Astrocyte of the spinal cord (primary cell): Measurements from ENCODE around the gene ARHGEF9.
A peak's percentile ranks its signal among the peaks of the same experiment; 100 is the strongest.

Experiments used
- DNase-seq: peaks from one replicate; pipeline ENCODE4 v3.0.0; 2011; ENCODE audit warnings: low read depth, low spot score
- H3K4me3 ChIP-seq: 2 replicates; pipeline ENCODE4 v1.5.1; 2011; ENCODE audit warnings: low read depth, mild to moderate bottlenecking, low read length, moderate library complexity
- CTCF ChIP-seq: IDR thresholded peaks from 2 replicates; pipeline ENCODE4 v1.5.1; 2012; ENCODE audit warnings: low read depth, mild to moderate bottlenecking, low read length, inconsistent platforms
- in situ Hi-C: cut with HindIII; loops from 2 replicates; pipeline ENCODE4 v1.10.0; 2017; ENCODE audit warnings: low sequenced_read_pairs

ARHGEF9 gene

DNA sequence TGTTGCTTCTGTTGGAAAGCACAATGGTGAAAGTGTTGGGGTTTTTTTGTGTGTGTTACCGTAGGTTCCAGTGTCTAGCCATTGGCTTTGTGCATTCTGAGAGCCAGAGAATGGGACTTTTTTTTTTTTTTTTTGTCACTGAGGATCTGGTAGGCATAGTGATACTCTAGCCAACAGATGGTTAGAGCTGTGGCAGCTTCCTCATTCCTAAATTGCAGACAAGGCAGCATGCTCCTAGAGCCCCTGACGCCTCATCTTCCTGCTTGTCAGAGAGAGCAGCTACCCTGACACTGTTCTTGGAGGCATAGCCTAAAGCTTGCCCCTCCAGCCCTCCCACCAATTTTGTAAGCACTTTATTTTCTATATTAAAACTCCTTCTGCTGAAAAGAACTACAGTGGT, 27.0 kb downstream of the ARHGEF9 start:
- in situ Hi-C loops, result no loop called here
- no peak overlapping the region for H3K4me3 ChIP-seq
- DNase-seq, result no peak
- no peak for TF ChIP-seq CTCF

DNA sequence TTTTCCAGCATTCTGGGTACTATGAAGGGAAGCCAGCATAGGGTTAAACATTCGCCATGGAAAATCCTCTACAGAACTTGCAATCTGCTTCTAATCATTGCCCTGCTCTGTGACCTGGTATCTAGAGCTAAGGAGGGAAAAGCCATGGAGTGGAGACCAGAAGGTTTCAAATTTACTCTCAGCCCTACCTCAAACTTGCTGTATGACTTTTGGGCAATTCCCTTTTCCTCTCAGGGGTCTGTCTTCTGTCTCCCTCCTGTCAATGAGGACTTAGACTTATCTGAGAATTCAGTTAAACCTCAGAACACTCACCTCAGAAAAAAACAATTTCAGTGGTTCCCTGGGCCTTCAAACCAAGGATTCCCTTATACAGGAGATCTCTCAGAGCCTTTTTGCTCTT, 29.1 kb downstream of the ARHGEF9 start:
- DNase-seq, result no peak
- in situ Hi-C loops, result no loop called here
- no peak overlapping the region for H3K4me3 ChIP-seq
- TF ChIP-seq CTCF, result no peak

DNA sequence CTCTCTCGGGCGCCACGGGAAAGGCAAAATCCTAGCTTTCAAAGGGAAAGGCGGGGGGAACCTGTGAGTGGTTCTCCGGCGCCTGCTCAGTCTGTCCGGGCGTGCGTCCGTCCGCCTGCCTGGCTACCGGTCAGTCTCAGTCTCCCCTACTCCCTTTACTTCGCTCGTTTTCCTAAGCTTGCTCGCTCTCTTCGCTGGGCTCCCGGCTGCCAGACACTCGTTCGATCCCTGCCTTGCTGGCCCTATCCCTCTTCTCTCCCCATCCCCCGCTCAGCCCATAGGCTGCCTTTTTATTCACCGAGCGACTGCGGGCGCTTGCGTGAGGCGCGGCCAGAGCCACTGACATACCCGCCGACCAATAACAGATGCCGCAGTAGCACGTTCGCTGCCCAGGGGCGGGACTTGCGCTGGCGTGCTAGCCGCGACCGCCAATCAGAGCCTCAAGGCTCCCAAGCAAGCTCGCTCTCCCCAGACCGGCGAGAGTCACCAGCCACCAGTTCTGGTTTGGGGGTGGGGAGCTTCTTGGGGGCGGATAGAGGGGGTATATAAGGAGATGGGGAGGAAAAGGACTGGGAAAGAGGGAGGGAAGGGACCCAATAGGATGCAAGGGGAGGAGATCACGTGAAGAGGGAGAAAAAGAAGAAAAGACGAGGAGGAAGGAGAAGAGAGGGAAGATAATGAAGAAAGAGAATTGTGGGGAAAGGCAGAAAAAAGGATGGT, 30.0 kb downstream of the ARHGEF9 start:
- H3K4me3 ChIP-seq, result peak overlapping the region; percentile 67
- in situ Hi-C loops, result no loop called here
- peak; percentile 96 for DNase-seq
- no peak for TF ChIP-seq CTCF

DNA sequence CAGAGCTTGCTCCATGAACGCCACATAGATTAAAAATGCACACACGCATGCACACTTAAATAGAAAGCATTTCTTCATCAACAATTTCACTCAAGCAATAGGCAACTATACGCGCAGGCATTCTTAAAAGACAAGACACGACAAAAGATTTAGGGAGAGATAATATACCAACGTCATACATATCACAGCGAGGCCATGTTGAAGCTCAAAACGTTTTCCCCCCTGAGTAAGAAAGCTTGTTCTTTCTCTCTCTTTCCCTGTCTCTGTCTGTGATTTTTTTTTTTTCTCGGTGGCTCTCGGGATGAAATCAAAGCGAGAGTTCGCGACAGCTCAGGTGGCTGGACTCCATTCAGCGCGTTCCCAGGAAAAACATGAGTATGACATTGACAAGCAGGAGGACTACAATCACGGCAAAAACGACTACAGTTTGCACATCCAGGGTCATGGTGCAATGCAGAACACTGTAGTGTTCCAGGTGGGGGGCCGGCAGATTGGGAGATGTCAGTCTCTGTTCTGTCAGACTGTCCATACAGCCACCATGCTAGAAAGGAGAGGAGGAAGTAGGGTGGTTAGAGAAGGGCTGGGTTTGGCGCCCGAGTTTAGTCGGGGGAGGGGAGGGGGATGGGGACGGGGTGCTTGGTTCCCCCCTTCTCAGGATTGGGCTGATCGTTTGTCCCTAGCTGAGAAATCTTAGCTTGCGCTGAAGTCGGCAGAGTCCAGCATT, 30.7 kb downstream of the ARHGEF9 start:
- H3K4me3 ChIP-seq, result peak overlapping the region; percentile 67
- TF ChIP-seq CTCF, result no peak
- in situ Hi-C loops, result no loop called here
- peak; percentile 7 for DNase-seq

GRCh38 chrX:63751481-63751880, 33.5 kb downstream of the ARHGEF9 start:
- in situ Hi-C loops, result no loop called here
- no peak for DNase-seq
- H3K4me3 ChIP-seq, result no peak overlapping the region
- no peak for TF ChIP-seq CTCF

DNA sequence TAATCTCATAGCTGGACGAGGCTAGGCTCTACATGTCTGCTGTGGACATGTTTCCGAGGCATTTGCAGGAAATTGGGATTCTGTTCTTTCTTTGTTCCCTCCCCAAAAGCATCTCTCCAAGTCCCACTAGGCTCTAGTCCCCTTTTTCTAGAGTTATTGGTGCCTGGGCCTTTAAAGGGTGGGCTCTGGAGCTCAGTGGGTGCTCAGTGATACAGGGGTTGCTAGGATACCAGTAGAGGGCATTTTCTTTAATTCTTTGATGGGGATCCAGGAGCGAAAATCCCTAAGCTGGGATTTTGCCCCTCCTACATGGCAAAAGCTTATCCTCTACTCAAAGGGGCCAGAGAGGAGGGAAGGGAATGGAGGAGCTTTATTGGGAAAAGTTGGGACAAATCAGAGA, 34.2 kb downstream of the ARHGEF9 start:
- DNase-seq, result no peak
- no peak overlapping the region for H3K4me3 ChIP-seq
- in situ Hi-C loops, result no loop called here
- TF ChIP-seq CTCF, result no peak
